ENCODE data around the gene EDARADD. TPM values are rescaled to one million over a fixed set of nuclear protein-coding genes. Genes with fewer than 3 reads are reported as not detected.

The EDARADD gene
- total RNA-seq, 1 experiment from 2014 or later = 0.30 TPM

DNA sequence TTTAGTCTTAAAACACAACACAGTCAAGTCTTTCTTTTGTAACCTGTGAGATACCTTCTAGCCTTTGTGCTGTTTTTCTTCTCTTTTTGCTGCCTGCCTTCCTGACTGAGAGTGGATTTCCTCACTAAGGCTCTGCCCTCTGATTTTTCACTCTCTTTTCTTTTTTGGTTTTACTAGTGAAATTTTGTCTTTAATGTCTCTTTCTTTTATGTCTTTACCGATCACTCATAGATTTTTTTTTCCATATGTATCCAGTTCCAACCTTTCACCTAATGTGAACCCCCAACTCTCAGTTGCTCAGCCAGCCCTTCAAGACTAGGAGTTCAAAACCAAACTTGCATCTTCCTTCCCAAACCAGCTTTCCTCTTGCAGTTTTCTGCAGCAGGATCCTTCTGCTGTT is 136.2 kb downstream of the EDARADD start:
- H3K27ac ChIP-seq (ENCODE audit: low read depth, low read length) = no peak overlapping the region
- peaks cover 11 to 15% of the 10 kb centered on the region in 2 experiments for H3K4me1 ChIP-seq (ENCODE audit: control insufficient read depth in 1 of 2, insufficient read depth in 2 of 2, low read length in 2 of 2)
- H3K36me3 ChIP-seq (ENCODE audit: control insufficient read depth in 1 of 2, insufficient read depth in 2 of 2, low read length in 2 of 2) = peaks cover 0 to 8% of the 10 kb centered on the region in 2 experiments; a peak in 1 of 4 replicates
- ChIA-PET POLR2A (no interaction called here), RAD21 (ENCODE audit: low non-redundant PET in 1 of 2, low total read pairs in 2 of 2, uncharacterized antibody in 2 of 2, unreplicated experiment in 2 of 2) (no interaction called here), CTCF (no interaction called here)
- DNase-seq (ENCODE audit: low read depth, low spot score) (no peak), ATAC-seq (no peak)
- no peaks in the 10 kb centered on the region for H3K9me2 ChIP-seq (ENCODE audit: insufficient read depth)
- no peaks in the 10 kb centered on the region for H3K9me3 ChIP-seq (ENCODE audit: control insufficient read depth in 1 of 2, insufficient read depth in 1 of 2, low read depth in 1 of 2, low read length in 2 of 2)
- no peaks in the 10 kb centered on the region; the same call in 1 of the 2 replicates for H3K79me2 ChIP-seq (ENCODE audit: insufficient read depth, low read length)
- no peaks in the 10 kb centered on the region for H3K27me3 ChIP-seq (ENCODE audit: insufficient read depth, low read length)
- no peak overlapping the region for H3K4me2 ChIP-seq (ENCODE audit: low read length)
- H2AFZ ChIP-seq (ENCODE audit: low read depth, low read length, poor library complexity, severe bottlenecking) = no peak overlapping the region
- H4K20me1 ChIP-seq (ENCODE audit: insufficient read depth) = no peaks in the 10 kb centered on the region
- TF ChIP-seq ZBTB33 (IDR thresholded peaks at IDR 0.05; ENCODE audit: extremely low read depth, insufficient replicate concordance, low read length) (no peak), CBX3 (IDR thresholded peaks at IDR 0.05; ENCODE audit: low read depth) (no peak), TCF7L2 (IDR thresholded peaks at IDR 0.05; ENCODE audit: borderline replicate concordance, extremely low read depth, insufficient read depth, insufficient read length) (no peak), SIN3A (IDR thresholded peaks at IDR 0.05; ENCODE audit: low read depth) (no peak), FOSL1 (IDR thresholded peaks at IDR 0.05; ENCODE audit: low read depth) (no peak), ZNF274 (IDR thresholded peaks at IDR 0.05; ENCODE audit: low read depth, low read length) (no peak), EGR1 (IDR thresholded peaks at IDR 0.05; ENCODE audit: low read depth) (no peak), YY1 (IDR thresholded peaks at IDR 0.05; ENCODE audit: extremely low read depth, insufficient replicate concordance, low read depth, low read length) (no peak), JUND (IDR thresholded peaks at IDR 0.05) (no peak), EZH2phosphoT487 (IDR thresholded peaks at IDR 0.05; ENCODE audit: borderline replicate concordance) (no peak), CTCF (IDR thresholded peaks at IDR 0.05 in 2 of 3, conservative IDR thresholded peaks at IDR 0.05 in 1 of 3; ENCODE audit: borderline replicate concordance in 1 of 3, insufficient read depth in 1 of 3, low read depth in 2 of 3, low read length in 2 of 3) (no peak), ATF3 (IDR thresholded peaks at IDR 0.05) (no peak), SP1 (IDR thresholded peaks at IDR 0.05; ENCODE audit: low read depth) (no peak)
- TF ChIP-seq, protein P1, sequence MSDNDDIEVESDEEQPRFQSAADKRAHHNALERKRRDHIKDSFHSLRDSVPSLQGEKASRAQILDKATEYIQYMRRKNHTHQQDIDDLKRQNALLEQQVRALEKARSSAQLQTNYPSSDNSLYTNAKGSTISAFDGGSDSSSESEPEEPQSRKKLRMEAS (IDR thresholded peaks at IDR 0.05) = no peak
- BruUV-seq (replicated peaks) = no TSS peak
- intact Hi-C loops (cut with micrococcal nuclease) = no loop called here
- H3K4me3 ChIP-seq (replicated peaks in 1 of 2; ENCODE audit: low read depth in 1 of 2, low read length in 2 of 2) = no peak overlapping the region
- H3K9ac ChIP-seq (ENCODE audit: low read length) = no peak overlapping the region

Measured in HCT116 (cell line).